GM12873 (cell line): ENCODE measurements around the gene BTNL3.

Experiments
- TF ChIP-seq, protein P1 (sequence below): IDR thresholded peaks from 2 replicates; pipeline ENCODE4 v1.5.1; 2012; ENCODE audit warnings: low read depth, mild to moderate bottlenecking, moderate library complexity, low read length, control low read depth; ENCODE audit not compliant: insufficient read depth; ENCODE audit errors: missing control alignments

The BTNL3 gene

DNA sequence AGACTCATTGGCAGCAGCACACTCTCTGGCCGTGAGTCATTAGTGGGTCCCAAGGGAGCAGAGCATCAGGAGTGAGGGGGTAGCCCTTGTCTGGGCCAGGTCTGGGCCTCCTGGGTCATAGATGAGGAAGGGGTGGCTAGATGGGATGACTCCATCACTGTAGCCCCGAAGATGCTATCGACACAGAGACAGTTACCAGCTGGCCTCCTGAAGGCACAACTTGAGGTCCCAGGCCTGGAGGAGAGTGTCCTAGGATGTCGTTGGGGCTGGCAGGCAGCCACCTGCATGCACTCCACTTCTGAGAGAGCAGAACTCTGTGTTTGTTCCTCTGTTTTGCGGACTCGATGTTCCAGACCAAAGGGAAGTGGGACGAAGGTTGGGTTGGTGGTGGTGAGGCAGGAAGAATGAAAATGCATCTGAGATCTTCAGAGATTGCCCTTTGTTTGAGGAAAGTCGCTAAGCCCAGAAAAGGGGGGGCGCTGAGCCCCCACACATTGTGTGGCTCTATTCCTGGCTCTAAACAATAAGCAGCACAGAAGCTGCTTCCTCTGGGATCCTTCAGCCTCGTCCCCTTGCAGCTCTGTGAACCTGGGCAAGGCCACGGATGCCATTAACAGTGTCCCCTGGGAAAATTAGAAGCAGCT is 56.1 kb downstream of the BTNL3 start:
- TF ChIP-seq, protein P1, sequence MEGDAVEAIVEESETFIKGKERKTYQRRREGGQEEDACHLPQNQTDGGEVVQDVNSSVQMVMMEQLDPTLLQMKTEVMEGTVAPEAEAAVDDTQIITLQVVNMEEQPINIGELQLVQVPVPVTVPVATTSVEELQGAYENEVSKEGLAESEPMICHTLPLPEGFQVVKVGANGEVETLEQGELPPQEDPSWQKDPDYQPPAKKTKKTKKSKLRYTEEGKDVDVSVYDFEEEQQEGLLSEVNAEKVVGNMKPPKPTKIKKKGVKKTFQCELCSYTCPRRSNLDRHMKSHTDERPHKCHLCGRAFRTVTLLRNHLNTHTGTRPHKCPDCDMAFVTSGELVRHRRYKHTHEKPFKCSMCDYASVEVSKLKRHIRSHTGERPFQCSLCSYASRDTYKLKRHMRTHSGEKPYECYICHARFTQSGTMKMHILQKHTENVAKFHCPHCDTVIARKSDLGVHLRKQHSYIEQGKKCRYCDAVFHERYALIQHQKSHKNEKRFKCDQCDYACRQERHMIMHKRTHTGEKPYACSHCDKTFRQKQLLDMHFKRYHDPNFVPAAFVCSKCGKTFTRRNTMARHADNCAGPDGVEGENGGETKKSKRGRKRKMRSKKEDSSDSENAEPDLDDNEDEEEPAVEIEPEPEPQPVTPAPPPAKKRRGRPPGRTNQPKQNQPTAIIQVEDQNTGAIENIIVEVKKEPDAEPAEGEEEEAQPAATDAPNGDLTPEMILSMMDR = no peak

- TF ChIP-seq, protein P1 = no peak
These were observed 56.7 kb downstream of the BTNL3 start for GRCh38 chr5:181045316-181045715.

- TF ChIP-seq, protein P1 = no peak
These were observed 58.6 kb downstream of the BTNL3 start for GRCh38 chr5:181047288-181047687.

GRCh38 chr5:181047921-181048320 is 59.3 kb downstream of the BTNL3 start:
- TF ChIP-seq, protein P1 = no peak

DNA sequence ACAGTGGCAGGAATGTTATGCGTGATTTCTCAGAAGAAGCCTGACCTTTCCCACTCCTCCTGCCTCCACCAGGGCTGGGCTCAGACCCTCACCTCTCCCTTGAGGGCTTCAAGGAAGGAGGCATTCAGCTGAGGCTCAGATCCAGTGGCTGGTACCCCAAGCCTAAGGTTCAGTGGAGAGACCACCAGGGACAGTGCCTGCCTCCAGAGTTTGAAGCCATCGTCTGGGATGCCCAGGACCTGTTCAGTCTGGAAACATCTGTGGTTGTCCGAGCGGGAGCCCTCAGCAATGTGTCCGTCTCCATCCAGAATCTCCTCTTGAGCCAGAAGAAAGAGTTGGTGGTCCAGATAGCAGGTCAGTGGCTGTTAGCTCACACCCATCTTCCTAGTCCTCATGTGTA is 61.4 kb downstream of the BTNL3 start:
- TF ChIP-seq, protein P1 = no peak

GRCh38 chr5:181051841-181052671 is 63.4 kb downstream of the BTNL3 start:
- TF ChIP-seq, protein P1 = no peak

- TF ChIP-seq, protein P1 = no peak
These were observed 64.2 kb downstream of the BTNL3 start for GRCh38 chr5:181052672-181053487.
